GM19324 (cell line): ENCODE data around the gene EPHA3.

Experiments used
- ATAC-seq: cut with Tn5 transposase; IDR thresholded peaks from one replicate; pipeline ENCODE4 v1.9.1; 2021; ENCODE audit warnings: mild to moderate bottlenecking, moderate library complexity; ENCODE audit not compliant: unreplicated experiment, low FRiP score

EPHA3 gene

DNA sequence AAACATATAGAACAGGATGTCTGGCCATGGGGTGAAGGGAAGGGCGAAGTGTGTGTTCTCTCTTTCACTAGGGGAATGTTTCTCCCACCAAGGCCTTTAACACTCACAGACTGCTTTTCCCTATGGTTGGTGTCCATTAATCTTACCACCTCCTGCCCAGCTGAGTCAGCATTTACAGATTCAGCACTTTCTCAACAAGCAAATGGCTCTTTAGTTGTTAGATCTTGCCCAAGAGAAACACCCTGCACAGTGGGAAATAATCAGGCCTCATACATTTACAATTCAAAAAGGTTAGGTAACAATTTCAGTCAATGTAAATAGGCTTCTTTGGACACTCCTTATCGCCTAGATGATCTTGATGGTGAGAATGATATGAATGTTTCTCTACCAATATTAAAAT is 418.2 kb downstream of the EPHA3 start:
- ATAC-seq, result no peak

DNA sequence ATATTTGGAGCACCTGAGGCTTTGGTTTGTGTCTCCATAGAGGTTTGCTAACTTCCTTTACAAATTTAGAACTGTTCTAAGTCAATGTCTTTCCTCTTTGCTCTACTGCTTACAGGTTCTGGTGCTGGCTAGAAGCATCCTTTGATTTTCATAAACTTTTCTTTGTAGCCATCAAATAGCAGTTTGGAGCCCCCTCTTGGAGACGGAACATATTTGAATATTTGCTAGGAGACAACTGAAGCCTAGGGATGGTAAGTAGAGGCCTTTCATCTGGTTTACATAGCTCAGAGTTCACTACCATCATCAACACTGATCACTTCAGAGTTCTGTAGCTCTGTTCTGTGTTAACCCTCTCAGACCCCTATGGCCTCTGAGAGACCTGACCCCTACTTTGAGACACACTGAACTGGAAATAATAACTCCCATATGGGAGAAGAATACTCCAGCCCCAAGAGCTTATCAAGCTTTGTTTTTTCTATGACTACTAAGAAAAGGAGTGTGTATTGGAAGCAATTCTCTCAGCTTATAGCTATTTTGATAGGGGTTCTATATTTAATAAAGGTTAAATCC is 420.4 kb downstream of the EPHA3 start:
- ATAC-seq, result no peak
